Gastrocnemius medialis (tissue), 4 donors: Measurements from ENCODE around the gene LRRC59. TPM values are rescaled to one million over a fixed set of nuclear protein-coding genes. Genes with fewer than 3 reads are reported as not detected.
"Not testable (repeated sequence)": the region's sequence is repeated elsewhere in the genome, so short reads cannot be mapped to it uniquely, and the experiment has no call there.

Source experiments
- ATAC-seq, 2 donors: fragments of 150-250 bp; one replicate each; pipeline ENCODE4 v1.9.1; 2016
- DNase-seq, 2 donors: peaks; one replicate each; pipeline ENCODE4 v3.0.0-alpha.2; 2019
- H3K27ac ChIP-seq, 4 donors: fragments of 200-600 bp; sonication (generic); 1 replicate in 1 of 4; 2 replicates in 3 of 4; pipeline ENCODE4 v1.5.1; 2016 to 2018; ENCODE audit warnings: mild to moderate bottlenecking in 2 of 4, moderate library complexity in 1 of 4
- H3K27me3 ChIP-seq, 3 donors: fragments of 200-600 bp; sonication (generic) in 2 of 3; 1 replicate in 1 of 3; 2 replicates in 2 of 3; pipeline versions ENCODE4 v1.5.1 to v1.6.0; 2016 to 2019; ENCODE audit warnings: mild to moderate bottlenecking in 1 of 3, moderate library complexity in 1 of 3
- H3K36me3 ChIP-seq, 2 donors: fragments of 200-600 bp; sonication (generic) in 1 of 2; one replicate each; pipeline ENCODE4 v1.5.1; 2017 to 2018
- H3K4me1 ChIP-seq, 2 donors: fragments of 200-600 bp; sonication (generic) in 1 of 2; one replicate each; pipeline ENCODE4 v1.5.1; 2016 to 2017; ENCODE audit warnings: mild to moderate bottlenecking in 2 of 2
- H3K4me3 ChIP-seq, 4 donors: fragments of 200-600 bp; sonication (generic) in 3 of 4; 1 replicate in 1 of 4; 2 replicates in 3 of 4; pipeline ENCODE4 v1.5.1; 2016 to 2019; ENCODE audit warnings: mild to moderate bottlenecking in 2 of 4
- H3K9me3 ChIP-seq, 3 donors: fragments of 200-600 bp; sonication (generic) in 2 of 3; 1 replicate in 1 of 3; 2 replicates in 2 of 3; pipeline ENCODE4 v1.5.1; 2016 to 2019
- CTCF ChIP-seq, 5 experiments: fragments of 450-650 bp in 3 of 5; fragments of 200-600 bp in 2 of 5; sonication (generic) in 2 of 5; IDR thresholded peaks in 4 of 5; conservative IDR thresholded peaks in 1 of 5; 1 replicate in 4 of 5; 2 replicates in 1 of 5; pipeline ENCODE4 v1.5.1; 2016 to 2019; ENCODE audit warnings: antibody characterized with exemption in 5 of 5, mild to moderate bottlenecking in 3 of 5, moderate library complexity in 3 of 5
- POLR2A ChIP-seq, 2 donors: fragments of 450-650 bp; IDR thresholded peaks; one replicate each; pipeline ENCODE4 v1.6.1; 2017; ENCODE audit warnings: antibody characterized with exemption in 2 of 2, mild to moderate bottlenecking in 2 of 2, moderate library complexity in 2 of 2
- in situ Hi-C, 4 donors: fragments of 200-750 bp; cut with MboI; loops; one replicate each; pipeline versions ENCODE4 v1.15.0 to v1.8.0; 2017; ENCODE audit warnings: low sequenced_read_pairs in 4 of 4
- intact Hi-C: fragments of 100-400 bp; cut with DNase I; formaldehyde crosslinking; loops from one replicate; pipeline ENCODE4 v1.15.1; 2023; ENCODE audit warnings: low total_unique reads
- total RNA-seq, 4 donors: library from RNA; depleted of rRNA; stranded (reverse); fragments of >200 nt; gene quantifications; one replicate each; pipeline versions ENCODE4 v1.1.0 to v1.2.3, GENCODE V29; 2016

Gene LRRC59
- total RNA-seq, 4 donors from 2014 or later: 25.4 to 73.2 (median 55.8) TPM

GRCh38 chr17:50338645-50339044 lies 58.7 kb downstream of the LRRC59 start:
- H3K4me3 ChIP-seq: no peak overlapping the region
- no peaks in the 10 kb centered on the region for H3K4me1 ChIP-seq
- no peak for ATAC-seq
- no peaks in the 10 kb centered on the region for H3K36me3 ChIP-seq
- DNase-seq: no peak
- H3K27ac ChIP-seq: no peak overlapping the region
- H3K27me3 ChIP-seq: no peaks in the 10 kb centered on the region
- in situ Hi-C loops: no loop called here
- intact Hi-C loops: no loop called here
- TF ChIP-seq CTCF (IDR thresholded peaks at IDR 0.05 in 4 of 5, conservative IDR thresholded peaks at IDR 0.05 in 1 of 5) (no peak), POLR2A (IDR thresholded peaks at IDR 0.05) (no peak)
- no peaks in the 10 kb centered on the region for H3K9me3 ChIP-seq

GRCh38 chr17:50337956-50338355 lies 59.4 kb downstream of the LRRC59 start:
- intact Hi-C loops (no loop called here), in situ Hi-C loops (no loop called here)
- Histone ChIP-seq H3K27me3 (no peaks in the 10 kb centered on the region), H3K36me3 (no peaks in the 10 kb centered on the region), H3K27ac (no peak overlapping the region), H3K4me1 (no peaks in the 10 kb centered on the region), H3K4me3 (no peak overlapping the region), H3K9me3 (no peaks in the 10 kb centered on the region)
- no peak for DNase-seq
- ATAC-seq: no peak
- no peak for TF ChIP-seq CTCF (IDR thresholded peaks at IDR 0.05 in 4 of 5, conservative IDR thresholded peaks at IDR 0.05 in 1 of 5)
- no peak for TF ChIP-seq POLR2A (IDR thresholded peaks at IDR 0.05)

GRCh38 chr17:50333291-50334057 lies 63.8 kb downstream of the LRRC59 start:
- intact Hi-C loops, H3K36me3 ChIP-seq, ATAC-seq, in situ Hi-C loops, H3K27ac ChIP-seq, H3K27me3 ChIP-seq, H3K4me1 ChIP-seq, H3K4me3 ChIP-seq, H3K9me3 ChIP-seq, DNase-seq: not testable (repeated sequence)

GRCh38 chr17:50332196-50332595 lies 65.1 kb downstream of the LRRC59 start:
- ATAC-seq (no peak), DNase-seq (no peak)
- no peaks in the 10 kb centered on the region for H3K4me1 ChIP-seq
- intact Hi-C loops: no loop called here
- in situ Hi-C loops: no loop called here
- H3K27ac ChIP-seq: no peak overlapping the region
- H3K27me3 ChIP-seq: no peaks in the 10 kb centered on the region
- no peaks in the 10 kb centered on the region for H3K9me3 ChIP-seq
- H3K4me3 ChIP-seq: no peak overlapping the region
- TF ChIP-seq POLR2A (IDR thresholded peaks at IDR 0.05) (no peak), CTCF (IDR thresholded peaks at IDR 0.05 in 4 of 5, conservative IDR thresholded peaks at IDR 0.05 in 1 of 5) (no peak)
- no peaks in the 10 kb centered on the region for H3K36me3 ChIP-seq

Other genes starting within 250 kb of the LRRC59 start
- 10 to 100 TPM in 2 of 4 donors, 1 to 10 TPM in 2; 4.7 to 18.8 (median 11.0) TPM for gene PPP1R9B, start 246.8 kb downstream of the LRRC59 start, total RNA-seq
- 100 to 1,000 TPM; 227 to 385 (median 292) TPM for gene SGCA, start 231.5 kb downstream of the LRRC59 start, total RNA-seq
- 1 to 10 TPM; 1.7 to 9.5 (median 5.1) TPM for gene COL1A1, start 195.9 kb downstream of the LRRC59 start, total RNA-seq
- gene TMEM92, start 123.1 kb downstream of the LRRC59 start, total RNA-seq: not detected
- gene XYLT2, start 51.4 kb downstream of the LRRC59 start, total RNA-seq: 10 to 100 TPM in 2 of 4 donors, 1 to 10 TPM in 2; 7.9 to 12.6 (median 9.8) TPM
- 100 to 1,000 TPM; 110 to 141 (median 134) TPM for gene MRPL27, start 24.3 kb downstream of the LRRC59 start, total RNA-seq
- under 1 TPM in 2 of 4 donors, not detected in 2; 0.82 to 0.95 TPM for gene EME1, start 24.3 kb downstream of the LRRC59 start, total RNA-seq
- gene ACSF2, start 28.7 kb upstream of the LRRC59 start, total RNA-seq: 10 to 100 TPM in 3 of 4 donors, 1 to 10 TPM in 1; 8.7 to 61.4 (median 34.2) TPM
- gene CHAD, start 71.4 kb upstream of the LRRC59 start, total RNA-seq: 1 to 10 TPM in 2 of 4 donors, not detected in 2; 1.8 to 8.8 TPM
- gene RSAD1, start 81.3 kb upstream of the LRRC59 start, total RNA-seq: 10 to 100 TPM; 27.1 to 67.4 (median 52.7) TPM
- gene MYCBPAP, start 110.9 kb upstream of the LRRC59 start, total RNA-seq: not detected
- not detected for gene EPN3, start 135.2 kb upstream of the LRRC59 start, total RNA-seq
- gene SPATA20, start 149.7 kb upstream of the LRRC59 start, total RNA-seq: 10 to 100 TPM; 22.3 to 67.9 (median 29.1) TPM
- gene CACNA1G, start 163.2 kb upstream of the LRRC59 start, total RNA-seq: under 1 TPM in 2 of 4 donors, not detected in 2; 0.09 to 0.10 TPM
- gene ABCC3, start 237.4 kb upstream of the LRRC59 start, total RNA-seq: 1 to 10 TPM in 1 of 4 donors, under 1 TPM in 3; 0.51 to 1.3 (median 0.76) TPM